Measurements from ENCODE around the gene PDSS1.

PDSS1 gene

DNA sequence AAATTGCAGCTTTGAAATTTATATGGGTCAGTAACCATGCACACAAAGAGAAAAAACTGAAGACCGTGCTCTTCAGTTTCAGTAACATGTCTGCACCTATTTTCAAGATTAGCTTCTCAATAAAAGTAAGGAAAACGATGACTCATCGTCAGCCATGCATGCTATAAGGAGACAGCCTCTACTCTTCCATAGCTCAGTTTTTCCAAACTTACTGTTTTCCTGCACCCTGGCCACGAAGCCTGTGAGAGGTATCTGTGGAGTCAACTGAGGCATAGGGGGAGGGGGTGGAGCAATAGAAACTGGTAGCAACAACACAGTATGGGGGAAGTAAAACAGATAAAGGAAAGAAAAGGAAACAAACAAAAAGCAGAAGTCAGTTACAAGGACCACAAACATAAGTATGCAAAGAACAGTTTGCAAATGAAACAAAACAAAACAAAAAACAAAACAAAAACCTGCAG is 58.0 kb downstream of the PDSS1 start:
- peak; percentile 86 for FAIRE-seq
- TF ChIP-seq POLR2A (IDR thresholded peaks at IDR 0.05; ENCODE audit: low read depth, low read length) (no peak), POLR2AphosphoS5 (IDR thresholded peaks at IDR 0.05; ENCODE audit: low read depth, low read length) (no peak), POU2F2 (IDR thresholded peaks at IDR 0.05; ENCODE audit: low read depth, low read length) (0 out of 2 replicates have a peak, but pooled peaks have one; percentile 15), SPI1 (IDR thresholded peaks at IDR 0.05; ENCODE audit: low read depth, low read length) (peak; percentile 95), TAF1 (IDR thresholded peaks at IDR 0.05; ENCODE audit: low read depth, low read length) (no peak), PAX5 (IDR thresholded peaks at IDR 0.05; ENCODE audit: insufficient read depth, low read length, severe bottlenecking) (no peak)
- DNase-seq (ENCODE audit: insufficient read length, low spot score), result no peak

DNA sequence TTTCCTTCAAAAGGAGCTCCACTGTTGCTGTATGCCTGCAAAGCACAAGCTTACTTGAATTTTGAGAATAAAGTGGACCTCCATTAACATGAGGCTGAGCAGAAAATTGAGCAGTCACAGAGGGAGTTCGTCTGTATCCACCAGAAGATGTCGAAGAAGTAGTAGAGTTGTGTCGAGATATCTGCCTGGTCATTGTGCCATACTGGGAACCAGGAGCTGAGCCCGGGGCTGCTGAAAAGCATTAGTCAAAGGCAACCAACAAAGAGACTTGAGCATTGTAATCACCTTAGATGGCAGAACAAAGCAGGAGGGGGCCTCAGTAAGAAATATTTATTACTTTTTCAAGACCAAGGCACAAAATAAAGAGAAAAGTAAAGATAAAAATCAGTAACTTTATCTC is 61.5 kb downstream of the PDSS1 start:
- TF ChIP-seq SPI1 (IDR thresholded peaks at IDR 0.05; ENCODE audit: low read depth, low read length) (no peak), POU2F2 (IDR thresholded peaks at IDR 0.05; ENCODE audit: low read depth, low read length) (no peak), PAX5 (IDR thresholded peaks at IDR 0.05; ENCODE audit: insufficient read depth, low read length, severe bottlenecking) (no peak), TAF1 (IDR thresholded peaks at IDR 0.05; ENCODE audit: low read depth, low read length) (no peak), POLR2A (IDR thresholded peaks at IDR 0.05; ENCODE audit: low read depth, low read length) (no peak), POLR2AphosphoS5 (IDR thresholded peaks at IDR 0.05; ENCODE audit: low read depth, low read length) (no peak)
- DNase-seq (ENCODE audit: insufficient read length, low spot score) (no peak), FAIRE-seq (no peak)

DNA sequence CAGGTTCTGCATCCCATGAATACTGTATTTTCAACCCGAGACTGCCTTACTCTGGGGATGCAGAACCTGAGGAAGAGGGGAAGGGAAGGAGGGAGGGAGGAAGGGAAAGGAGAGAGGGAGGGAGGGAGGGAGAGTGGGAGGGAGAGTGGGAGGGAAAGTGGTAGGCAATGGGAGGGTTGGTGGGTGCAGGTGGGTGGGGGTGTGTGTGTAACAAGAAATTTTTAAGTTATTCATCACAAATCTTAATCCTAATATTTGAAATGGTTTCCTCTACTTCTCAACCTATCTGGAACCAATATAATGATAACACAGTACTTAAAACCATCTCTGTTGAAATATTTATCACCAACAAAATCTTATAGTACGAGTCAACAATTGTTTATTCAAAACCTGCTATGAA is 68.0 kb downstream of the PDSS1 start:
- TF ChIP-seq POLR2AphosphoS5 (IDR thresholded peaks at IDR 0.05; ENCODE audit: low read depth, low read length) (no peak), TAF1 (IDR thresholded peaks at IDR 0.05; ENCODE audit: low read depth, low read length) (no peak), POLR2A (IDR thresholded peaks at IDR 0.05; ENCODE audit: low read depth, low read length) (no peak), PAX5 (IDR thresholded peaks at IDR 0.05; ENCODE audit: insufficient read depth, low read length, severe bottlenecking) (no peak), SPI1 (IDR thresholded peaks at IDR 0.05; ENCODE audit: low read depth, low read length) (no peak), POU2F2 (IDR thresholded peaks at IDR 0.05; ENCODE audit: low read depth, low read length) (no peak)
- no peak for FAIRE-seq
- DNase-seq (ENCODE audit: insufficient read length, low spot score), result no peak

DNA sequence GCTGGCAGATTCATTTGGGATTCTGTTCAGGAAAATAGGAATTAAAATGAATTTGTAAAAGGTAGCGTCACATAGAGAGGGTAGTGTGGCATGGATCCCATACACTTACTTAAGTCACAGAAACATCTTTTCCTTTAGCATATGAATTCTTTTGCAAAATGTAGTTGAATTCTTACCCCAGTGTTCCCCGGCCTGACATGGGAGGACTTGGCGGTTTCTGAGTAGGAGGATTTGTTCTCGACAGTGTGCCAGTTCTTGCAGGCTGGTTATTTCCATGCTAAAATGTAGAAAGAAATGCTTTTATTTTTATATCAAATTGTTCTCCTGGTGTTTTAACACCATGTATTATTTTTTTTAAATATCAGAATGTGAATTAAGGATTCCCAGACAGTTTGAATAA is 72.6 kb downstream of the PDSS1 start:
- FAIRE-seq (no peak), DNase-seq (ENCODE audit: insufficient read length, low spot score) (no peak)
- TF ChIP-seq PAX5 (IDR thresholded peaks at IDR 0.05; ENCODE audit: insufficient read depth, low read length, severe bottlenecking) (no peak), POLR2A (IDR thresholded peaks at IDR 0.05; ENCODE audit: low read depth, low read length) (no peak), POLR2AphosphoS5 (IDR thresholded peaks at IDR 0.05; ENCODE audit: low read depth, low read length) (no peak), POU2F2 (IDR thresholded peaks at IDR 0.05; ENCODE audit: low read depth, low read length) (no peak), TAF1 (IDR thresholded peaks at IDR 0.05; ENCODE audit: low read depth, low read length) (no peak), SPI1 (IDR thresholded peaks at IDR 0.05; ENCODE audit: low read depth, low read length) (no peak)

DNA sequence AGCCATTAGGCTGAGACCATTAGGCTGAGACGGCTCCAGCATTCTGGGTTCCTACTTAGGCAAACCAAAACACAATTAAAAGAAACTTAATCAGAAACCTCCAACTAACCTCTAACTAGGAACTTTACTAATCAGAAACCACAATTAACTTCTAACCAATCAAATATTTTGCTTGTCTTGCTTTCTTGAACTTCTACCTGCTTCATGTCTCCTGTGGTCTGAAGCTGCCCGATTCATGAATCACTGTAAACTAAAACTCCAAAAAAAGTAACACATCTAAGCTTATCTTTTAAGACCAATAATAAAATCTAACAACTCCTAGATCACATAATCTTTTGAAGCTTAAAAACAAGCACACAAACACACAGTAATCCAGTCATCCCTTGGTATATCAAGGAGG is 76.1 kb downstream of the PDSS1 start:
- no peak for FAIRE-seq
- no peak for DNase-seq (ENCODE audit: insufficient read length, low spot score)
- TF ChIP-seq TAF1 (IDR thresholded peaks at IDR 0.05; ENCODE audit: low read depth, low read length) (no peak), SPI1 (IDR thresholded peaks at IDR 0.05; ENCODE audit: low read depth, low read length) (no peak), POLR2A (IDR thresholded peaks at IDR 0.05; ENCODE audit: low read depth, low read length) (no peak), POU2F2 (IDR thresholded peaks at IDR 0.05; ENCODE audit: low read depth, low read length) (no peak), POLR2AphosphoS5 (IDR thresholded peaks at IDR 0.05; ENCODE audit: low read depth, low read length) (no peak), PAX5 (IDR thresholded peaks at IDR 0.05; ENCODE audit: insufficient read depth, low read length, severe bottlenecking) (no peak)

DNA sequence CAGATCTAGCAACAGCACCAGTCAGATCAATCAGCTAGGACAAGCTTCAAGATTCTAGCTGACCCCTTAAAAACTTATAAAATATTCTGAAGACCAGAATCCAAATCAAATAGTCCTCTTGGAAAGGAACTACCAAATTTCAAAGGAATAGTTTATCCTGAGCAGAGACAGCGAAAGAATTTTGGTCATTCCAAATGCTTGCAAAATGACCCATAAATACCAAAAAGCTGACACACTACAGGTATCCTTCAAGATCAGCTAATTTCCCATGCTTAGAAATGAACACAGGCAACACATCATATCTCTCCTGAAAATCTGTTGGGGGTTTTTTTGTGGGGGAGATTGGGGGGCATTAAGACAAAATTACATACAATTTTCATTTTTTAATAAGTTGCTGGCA is 78.8 kb downstream of the PDSS1 start:
- no peak for FAIRE-seq
- DNase-seq (ENCODE audit: insufficient read length, low spot score), result no peak
- no peak for TF ChIP-seq POLR2AphosphoS5 (IDR thresholded peaks at IDR 0.05; ENCODE audit: low read depth, low read length)
- TF ChIP-seq POU2F2 (IDR thresholded peaks at IDR 0.05; ENCODE audit: low read depth, low read length), result no peak
- no peak for TF ChIP-seq POLR2A (IDR thresholded peaks at IDR 0.05; ENCODE audit: low read depth, low read length)
- no peak for TF ChIP-seq SPI1 (IDR thresholded peaks at IDR 0.05; ENCODE audit: low read depth, low read length)
- TF ChIP-seq TAF1 (IDR thresholded peaks at IDR 0.05; ENCODE audit: low read depth, low read length), result no peak
- TF ChIP-seq PAX5 (IDR thresholded peaks at IDR 0.05; ENCODE audit: insufficient read depth, low read length, severe bottlenecking), result no peak

DNA sequence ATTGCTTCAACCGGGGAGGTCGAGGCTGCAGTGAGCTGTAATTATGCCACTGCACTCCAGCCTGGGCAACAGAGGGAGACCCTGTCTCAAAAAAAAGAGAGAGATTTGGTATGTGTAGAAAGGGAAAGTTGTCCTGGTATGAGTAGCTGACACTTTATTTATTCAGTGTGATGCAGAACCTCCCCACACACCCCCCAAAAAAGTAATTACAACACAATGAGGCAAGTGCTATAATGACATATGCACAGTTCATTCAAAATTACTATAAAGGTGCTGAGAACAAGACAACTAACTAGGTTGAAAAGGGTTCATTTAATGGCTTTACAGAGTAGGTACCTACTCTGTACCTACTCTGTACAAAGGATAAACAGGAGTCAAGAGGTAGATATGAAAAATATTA is 80.2 kb downstream of the PDSS1 start:
- TF ChIP-seq TAF1 (IDR thresholded peaks at IDR 0.05; ENCODE audit: low read depth, low read length) (no peak), PAX5 (IDR thresholded peaks at IDR 0.05; ENCODE audit: insufficient read depth, low read length, severe bottlenecking) (no peak), POLR2A (IDR thresholded peaks at IDR 0.05; ENCODE audit: low read depth, low read length) (no peak), POLR2AphosphoS5 (IDR thresholded peaks at IDR 0.05; ENCODE audit: low read depth, low read length) (no peak)
- FAIRE-seq (no peak), DNase-seq (ENCODE audit: insufficient read length, low spot score) (no peak)

DNA sequence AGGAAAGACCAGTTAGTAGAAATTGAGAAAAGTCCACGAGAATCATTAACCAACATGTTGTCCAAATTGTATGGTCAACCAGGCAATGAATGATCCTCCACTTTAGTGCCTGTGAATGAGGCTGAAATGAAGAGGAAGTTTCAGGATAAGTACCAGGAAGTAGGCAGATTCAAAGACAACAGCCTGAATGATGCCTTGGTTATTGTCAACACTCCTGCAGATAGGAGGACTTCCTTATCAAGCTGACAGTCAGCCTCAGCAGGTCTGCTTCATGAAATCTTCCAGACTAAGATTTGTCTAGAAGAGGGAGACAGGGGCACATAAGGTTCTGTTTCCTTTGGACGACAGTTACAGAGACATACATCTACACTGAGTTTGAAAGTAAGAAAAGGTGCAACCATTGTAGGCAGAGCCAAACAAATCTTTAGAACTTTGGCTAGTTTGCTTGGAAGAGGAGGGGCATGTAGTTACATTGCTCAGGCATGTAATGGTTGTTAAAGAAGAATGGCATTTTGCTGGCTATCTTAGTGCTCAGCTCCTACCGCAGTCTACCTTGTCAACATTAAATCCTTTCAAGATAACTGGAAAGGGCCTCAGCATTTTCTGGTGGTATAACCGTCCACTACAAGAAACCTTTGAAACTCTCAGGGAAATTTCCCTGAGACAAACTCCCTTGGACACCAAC is 81.8 kb downstream of the PDSS1 start:
- TF ChIP-seq POLR2A (IDR thresholded peaks at IDR 0.05; ENCODE audit: low read depth, low read length) (no peak), POLR2AphosphoS5 (IDR thresholded peaks at IDR 0.05; ENCODE audit: low read depth, low read length) (no peak), TAF1 (IDR thresholded peaks at IDR 0.05; ENCODE audit: low read depth, low read length) (no peak), POU2F2 (IDR thresholded peaks at IDR 0.05; ENCODE audit: low read depth, low read length) (no peak), PAX5 (IDR thresholded peaks at IDR 0.05; ENCODE audit: insufficient read depth, low read length, severe bottlenecking) (no peak), SPI1 (IDR thresholded peaks at IDR 0.05; ENCODE audit: low read depth, low read length) (no peak)
- no peak for DNase-seq (ENCODE audit: insufficient read length, low spot score)
- no peak for FAIRE-seq

DNA sequence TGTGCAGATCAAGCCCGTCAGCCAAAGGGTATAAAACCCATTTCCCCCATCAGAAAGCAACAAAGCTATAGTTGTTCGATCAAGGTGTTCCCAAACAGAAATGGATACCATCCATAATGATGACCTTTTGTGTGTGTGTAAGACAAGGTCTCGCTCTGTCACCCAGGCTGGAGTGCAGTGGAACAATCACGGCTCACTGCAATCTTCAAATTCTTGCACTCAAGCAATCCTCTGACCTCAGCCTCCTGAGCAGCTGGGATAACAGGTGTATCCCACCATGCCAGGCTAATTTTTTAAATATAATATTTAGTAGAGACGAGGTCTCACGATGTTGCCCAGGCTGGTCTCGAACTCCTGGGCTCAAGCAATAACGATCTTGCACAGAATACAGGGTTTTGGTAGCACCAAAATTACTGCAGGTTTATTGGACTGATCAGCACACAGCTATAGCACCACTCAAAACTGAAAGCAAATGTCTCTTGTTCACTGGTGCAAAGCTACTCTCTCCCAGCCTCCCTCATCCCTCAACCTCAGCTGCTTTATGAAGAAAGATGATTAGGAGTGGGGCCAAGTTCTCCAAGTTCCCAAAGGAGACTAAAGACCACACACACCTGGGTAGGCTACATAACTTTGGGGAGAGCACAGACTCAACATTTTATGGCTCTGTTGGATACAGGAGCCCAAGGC is 82.7 kb downstream of the PDSS1 start:
- TF ChIP-seq POLR2A (IDR thresholded peaks at IDR 0.05; ENCODE audit: low read depth, low read length), result no peak
- TF ChIP-seq POLR2AphosphoS5 (IDR thresholded peaks at IDR 0.05; ENCODE audit: low read depth, low read length), result no peak
- no peak for TF ChIP-seq SPI1 (IDR thresholded peaks at IDR 0.05; ENCODE audit: low read depth, low read length)
- TF ChIP-seq PAX5 (IDR thresholded peaks at IDR 0.05; ENCODE audit: insufficient read depth, low read length, severe bottlenecking), result no peak
- no peak for TF ChIP-seq POU2F2 (IDR thresholded peaks at IDR 0.05; ENCODE audit: low read depth, low read length)
- no peak for TF ChIP-seq TAF1 (IDR thresholded peaks at IDR 0.05; ENCODE audit: low read depth, low read length)
- FAIRE-seq (no peak), DNase-seq (ENCODE audit: insufficient read length, low spot score) (no peak)

All from GM12891 (cell line).